GM12878 (cell line): ENCODE results near the gene C22orf15. TPM values are rescaled to one million over a fixed set of nuclear protein-coding genes. Genes with fewer than 3 reads are reported as not detected.

ENCODE experiments used
- ATAC-seq: fragments of 200-7000 bp; cut with Tn5 transposase; 3 replicates; pipeline ENCODE4 v1.9.1; 2020; ENCODE audit warnings: mild to moderate bottlenecking, moderate library complexity
- BruUV-seq: library from RNA; stranded (reverse); fragments of 400-500 nt; replicated peaks from 2 replicates; lab custom pipeline; 2021; lab: Mats Ljungman, UMichigan
- CTCF ChIA-PET: fragments of 300-600 bp; sonication (Branson Sonifier 250); formaldehyde crosslinking; extraction: SDS; loops from one replicate; lab custom pipeline; 2021; ENCODE audit warnings: inconsistent platforms; lab: Yijun Ruan, JAX
- POLR2A ChIA-PET: fragments of 350-600 bp; formaldehyde crosslinking; extraction: SDS; loops from one replicate; lab custom pipeline; 2021; ENCODE audit warnings: inconsistent platforms; lab: Charles Lee
- RAD21 ChIA-PET: fragments of 300-600 bp; sonication (Branson Sonifier 250); formaldehyde crosslinking; loops from one replicate; lab custom pipeline; 2023; ENCODE audit warnings: antibody characterized with exemption; ENCODE audit not compliant: unreplicated experiment; lab: Charles Lee
- SMC1A ChIA-PET: fragments of 300-600 bp; sonication (Branson Sonifier 250); formaldehyde crosslinking; loops from one replicate; lab custom pipeline; 2023; ENCODE audit not compliant: unreplicated experiment, uncharacterized antibody; lab: Charles Lee
- DNase-seq: peaks from one replicate; pipeline ENCODE4 v3.0.0-alpha.2; 2011; ENCODE audit warnings: low read depth, low spot score
- FAIRE-seq: peaks from 3 replicates; lab custom pipeline; 2011; peaks lifted over from hg19 to GRCh38; lab: Jason Lieb, UNC
- H2AFZ ChIP-seq: 2 replicates; pipeline ENCODE4 v1.6.0; 2011; ENCODE audit warnings: low read depth, low read length, control low read depth; ENCODE audit not compliant: control insufficient read depth
- H3K27ac ChIP-seq: 2 replicates; pipeline ENCODE4 v1.5.1; 2011; ENCODE audit warnings: control low read depth; ENCODE audit not compliant: control insufficient read depth, insufficient read depth
- H3K27me3 ChIP-seq, 2 experiments: replicated peaks in 1 of 2; 2 replicates each; pipeline versions ENCODE4 v1.6.0 to v1.6.1; 2011; ENCODE audit warnings: low read length in 1 of 2; ENCODE audit not compliant: control insufficient read depth in 2 of 2, insufficient read depth in 2 of 2
- H3K36me3 ChIP-seq, 2 experiments: 2 replicates each; pipeline ENCODE4 v1.5.1; 2011; ENCODE audit warnings: low read length in 1 of 2; ENCODE audit not compliant: control insufficient read depth in 2 of 2, insufficient read depth in 2 of 2
- H3K4me1 ChIP-seq: 2 replicates; pipeline ENCODE4 v1.6.1; 2011; ENCODE audit warnings: mild to moderate bottlenecking, low read length, moderate library complexity, mixed read lengths; ENCODE audit not compliant: control insufficient read depth, insufficient read depth
- H3K4me2 ChIP-seq: 2 replicates; pipeline ENCODE4 v1.6.0; 2011; ENCODE audit warnings: control low read depth; ENCODE audit not compliant: control insufficient read depth, insufficient read depth
- H3K4me3 ChIP-seq: fragments of 200-600 bp; sonication (generic); 2 replicates; pipeline ENCODE4 v1.5.1; 2016
- H3K79me2 ChIP-seq: 2 replicates; pipeline ENCODE4 v1.6.0; 2011; ENCODE audit warnings: low read length; ENCODE audit not compliant: control insufficient read depth, insufficient read depth
- H3K9ac ChIP-seq: 2 replicates; pipeline ENCODE4 v1.8.0; 2011; ENCODE audit warnings: low read length, control low read depth, mixed read lengths; ENCODE audit not compliant: control insufficient read depth, insufficient read depth
- H3K9me3 ChIP-seq: replicated peaks from 3 replicates; pipeline ENCODE4 v1.5.1; 2011; ENCODE audit warnings: mild to moderate bottlenecking, low read length; ENCODE audit not compliant: control insufficient read depth, insufficient read depth
- H4K20me1 ChIP-seq: 2 replicates; pipeline ENCODE4 v1.6.0; 2011; ENCODE audit not compliant: control insufficient read depth, insufficient read depth
- BCLAF1 ChIP-seq: fragments of 450-650 bp; IDR thresholded peaks from 2 replicates; pipeline ENCODE4 v1.6.1; 2017; ENCODE audit warnings: antibody characterized with exemption, mild to moderate bottlenecking, moderate library complexity
- CBX3 ChIP-seq: fragments of 200-600 bp; sonication (generic); IDR thresholded peaks from 2 replicates; pipeline ENCODE4 v1.6.1; 2016; ENCODE audit warnings: low read depth, borderline replicate concordance
- PAX5 ChIP-seq: IDR thresholded peaks from 2 replicates; pipeline ENCODE4 v1.6.1; 2011; ENCODE audit warnings: low read depth, low read length, borderline replicate concordance
- PRDM15 ChIP-seq: fragments of 450-650 bp; formaldehyde crosslinking; IDR thresholded peaks from 2 replicates; pipeline ENCODE4 v1.4.0; 2020; ENCODE audit warnings: mild to moderate bottlenecking, moderate library complexity
- RB1 ChIP-seq: fragments of 450-650 bp; formaldehyde crosslinking; IDR thresholded peaks from 2 replicates; pipeline ENCODE4 v1.6.1; 2017; ENCODE audit warnings: mild to moderate bottlenecking, borderline replicate concordance
- ZNF274 ChIP-seq: IDR thresholded peaks from one replicate; pipeline ENCODE4 v1.8.0; 2011; ENCODE audit not compliant: insufficient read length, insufficient read depth
- WGBS: methylation state at CpG from one replicate; pipeline ENCODE4 v1.1.6; 2016; ENCODE audit warnings: low lambda C conversion rate; ENCODE audit not compliant: insufficient replicate concordance, insufficient coverage; ENCODE audit errors: missing lambda C conversion rate; 5-methylcytosine and 5-hydroxymethylcytosine counted together
- in situ Hi-C: fragments of 300-500 bp; cut with MboI; formaldehyde crosslinking; loops from 9 replicates; pipeline ENCODE4 v1.14.3; 2018; ENCODE audit warnings: mixed read lengths
- intact Hi-C: fragments of 100-400 bp; cut with micrococcal nuclease; formaldehyde crosslinking; loops from one replicate; pipeline ENCODE4 v1.14.2; 2022; ENCODE audit not compliant: unreplicated experiment
- polyA plus RNA-seq, 11 experiments: library from polyadenylated mRNA; depleted of rRNA in 4 of 11; unstranded in 6 of 11; stranded (reverse) in 5 of 11; fragments of >200 nt; fragmentation: Nextera tagmentation in 4 of 11; fragmentation: Illumina TruSeq in 1 of 11; extraction: Ambion mirVana in 4 of 11; extraction: Trizol in 1 of 11; gene quantifications; 1 replicate in 1 of 11; 2 replicates in 10 of 11; pipeline versions ENCODE4 v1.2.1 to v1.2.3, GENCODE V29; 2011 to 2016; ENCODE audit warnings: inconsistent platforms in 2 of 11, missing spikeins in 2 of 11, low read depth in 1 of 11
- total RNA-seq, 4 experiments: library from RNA; depleted of rRNA in 3 of 4; stranded (reverse); fragments of >200 nt in 3 of 4; fragmentation: Illumina TruSeq in 1 of 4; extraction: Trizol in 1 of 4; gene quantifications; 2 replicates each; pipeline versions ENCODE4 v1.2.1 to v1.2.3, GENCODE V29; 2013 to 2021
- TF ChIP-seq, protein P1 (sequence below): IDR thresholded peaks from 2 replicates; pipeline ENCODE4 v1.6.1; 2011; ENCODE audit warnings: mild to moderate bottlenecking, low read depth, low read length, moderate library complexity; ENCODE audit not compliant: insufficient replicate concordance
- TF ChIP-seq, protein P2 (sequence below): fragments of 450-650 bp; formaldehyde crosslinking; IDR thresholded peaks from 2 replicates; pipeline ENCODE4 v1.5.0; 2022; ENCODE audit warnings: mild to moderate bottlenecking, missing genetic modification characterization

The C22orf15 gene
- total and polyA plus RNA-seq, 10 of the 15 experiments (the other 5 are each of a cell fraction or from before 2014, with no cell fraction given), result 0.05 to 0.47 (median 0.13) TPM; not detected in 3

DNA sequence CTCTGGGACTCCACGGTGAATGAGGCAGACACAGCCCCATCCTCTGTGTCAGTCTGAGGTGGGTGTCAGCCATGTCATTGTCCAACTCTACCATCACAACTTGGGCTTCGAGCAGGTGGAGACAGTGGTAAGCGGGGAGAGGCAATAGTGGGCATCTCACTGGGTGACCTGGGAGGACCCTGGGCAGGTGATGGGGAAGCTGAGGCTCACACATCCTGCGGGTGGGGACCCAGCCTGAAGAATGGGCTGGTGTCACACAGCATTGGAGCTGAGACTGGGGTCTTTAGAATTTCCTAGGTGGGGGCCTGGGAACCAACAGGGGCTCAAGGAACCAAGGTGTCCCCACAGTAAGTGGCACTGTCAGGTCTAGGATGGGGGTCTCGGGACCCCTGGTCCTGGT, 16.9 kb downstream of the C22orf15 start:
- H3K27ac ChIP-seq, result no peak overlapping the region
- no peaks in the 10 kb centered on the region for H3K36me3 ChIP-seq
- BruUV-seq, result no TSS peak
- POLR2A ChIA-PET, result no interaction called here
- H2AFZ ChIP-seq, result no peak overlapping the region
- no peak overlapping the region for H3K9ac ChIP-seq
- H3K9me3 ChIP-seq, result no peaks in the 10 kb centered on the region
- intact Hi-C loops, result no loop called here
- no peak overlapping the region for H3K4me2 ChIP-seq
- no peaks in the 10 kb centered on the region for H4K20me1 ChIP-seq
- SMC1A ChIA-PET, result no interaction called here
- no peak overlapping the region for H3K4me3 ChIP-seq
- CTCF ChIA-PET, result interaction anchor here (1.7 kb wide), 1 partner anchor 10 kb away, joined by 3 read pairs; no protein-coding TSS in a partner anchor
- FAIRE-seq (no peak), DNase-seq (no peak), ATAC-seq (no peak)
- H3K4me1 ChIP-seq, result no peaks in the 10 kb centered on the region
- WGBS, result 30% methylated on average over 5 of the region's 5 CpGs
- H3K27me3 ChIP-seq, result peaks cover 0 to 2% of the 10 kb centered on the region in 2 experiments; a peak in 1 of 4 replicates
- RAD21 ChIA-PET, result no interaction called here
- in situ Hi-C loops, result no loop called here
- no peaks in the 10 kb centered on the region for H3K79me2 ChIP-seq
- no peak for TF ChIP-seq ZNF274
- no peak for TF ChIP-seq CBX3
- TF ChIP-seq RB1, result no peak
- no peak for TF ChIP-seq BCLAF1
- no peak for TF ChIP-seq PAX5
- TF ChIP-seq, protein P1, sequence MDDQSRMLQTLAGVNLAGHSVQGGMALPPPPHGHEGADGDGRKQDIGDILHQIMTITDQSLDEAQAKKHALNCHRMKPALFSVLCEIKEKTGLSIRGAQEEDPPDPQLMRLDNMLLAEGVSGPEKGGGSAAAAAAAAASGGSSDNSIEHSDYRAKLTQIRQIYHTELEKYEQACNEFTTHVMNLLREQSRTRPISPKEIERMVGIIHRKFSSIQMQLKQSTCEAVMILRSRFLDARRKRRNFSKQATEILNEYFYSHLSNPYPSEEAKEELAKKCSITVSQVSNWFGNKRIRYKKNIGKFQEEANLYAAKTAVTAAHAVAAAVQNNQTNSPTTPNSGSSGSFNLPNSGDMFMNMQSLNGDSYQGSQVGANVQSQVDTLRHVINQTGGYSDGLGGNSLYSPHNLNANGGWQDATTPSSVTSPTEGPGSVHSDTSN, result no peak
- no peak for TF ChIP-seq PRDM15 (CRISPR knock-in tag)
- TF ChIP-seq, protein P2, sequence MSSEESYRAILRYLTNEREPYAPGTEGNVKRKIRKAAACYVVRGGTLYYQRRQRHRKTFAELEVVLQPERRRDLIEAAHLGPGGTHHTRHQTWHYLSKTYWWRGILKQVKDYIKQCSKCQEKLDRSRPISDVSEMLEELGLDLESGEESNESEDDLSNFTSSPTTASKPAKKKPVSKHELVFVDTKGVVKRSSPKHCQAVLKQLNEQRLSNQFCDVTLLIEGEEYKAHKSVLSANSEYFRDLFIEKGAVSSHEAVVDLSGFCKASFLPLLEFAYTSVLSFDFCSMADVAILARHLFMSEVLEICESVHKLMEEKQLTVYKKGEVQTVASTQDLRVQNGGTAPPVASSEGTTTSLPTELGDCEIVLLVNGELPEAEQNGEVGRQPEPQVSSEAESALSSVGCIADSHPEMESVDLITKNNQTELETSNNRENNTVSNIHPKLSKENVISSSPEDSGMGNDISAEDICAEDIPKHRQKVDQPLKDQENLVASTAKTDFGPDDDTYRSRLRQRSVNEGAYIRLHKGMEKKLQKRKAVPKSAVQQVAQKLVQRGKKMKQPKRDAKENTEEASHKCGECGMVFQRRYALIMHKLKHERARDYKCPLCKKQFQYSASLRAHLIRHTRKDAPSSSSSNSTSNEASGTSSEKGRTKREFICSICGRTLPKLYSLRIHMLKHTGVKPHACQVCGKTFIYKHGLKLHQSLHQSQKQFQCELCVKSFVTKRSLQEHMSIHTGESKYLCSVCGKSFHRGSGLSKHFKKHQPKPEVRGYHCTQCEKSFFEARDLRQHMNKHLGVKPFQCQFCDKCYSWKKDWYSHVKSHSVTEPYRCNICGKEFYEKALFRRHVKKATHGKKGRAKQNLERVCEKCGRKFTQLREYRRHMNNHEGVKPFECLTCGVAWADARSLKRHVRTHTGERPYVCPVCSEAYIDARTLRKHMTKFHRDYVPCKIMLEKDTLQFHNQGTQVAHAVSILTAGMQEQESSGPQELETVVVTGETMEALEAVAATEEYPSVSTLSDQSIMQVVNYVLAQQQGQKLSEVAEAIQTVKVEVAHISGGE, result no peak
